Measurements from ENCODE around the gene SYTL4. TPM values are rescaled to one million over a fixed set of nuclear protein-coding genes. Genes with fewer than 3 reads are reported as not detected.

Gene SYTL4
- total and polyA plus RNA-seq, 2 of the 13 experiments (the other 11 are each of a cell fraction or from before 2014, with no cell fraction given) = 0.41 to 0.73 TPM

DNA sequence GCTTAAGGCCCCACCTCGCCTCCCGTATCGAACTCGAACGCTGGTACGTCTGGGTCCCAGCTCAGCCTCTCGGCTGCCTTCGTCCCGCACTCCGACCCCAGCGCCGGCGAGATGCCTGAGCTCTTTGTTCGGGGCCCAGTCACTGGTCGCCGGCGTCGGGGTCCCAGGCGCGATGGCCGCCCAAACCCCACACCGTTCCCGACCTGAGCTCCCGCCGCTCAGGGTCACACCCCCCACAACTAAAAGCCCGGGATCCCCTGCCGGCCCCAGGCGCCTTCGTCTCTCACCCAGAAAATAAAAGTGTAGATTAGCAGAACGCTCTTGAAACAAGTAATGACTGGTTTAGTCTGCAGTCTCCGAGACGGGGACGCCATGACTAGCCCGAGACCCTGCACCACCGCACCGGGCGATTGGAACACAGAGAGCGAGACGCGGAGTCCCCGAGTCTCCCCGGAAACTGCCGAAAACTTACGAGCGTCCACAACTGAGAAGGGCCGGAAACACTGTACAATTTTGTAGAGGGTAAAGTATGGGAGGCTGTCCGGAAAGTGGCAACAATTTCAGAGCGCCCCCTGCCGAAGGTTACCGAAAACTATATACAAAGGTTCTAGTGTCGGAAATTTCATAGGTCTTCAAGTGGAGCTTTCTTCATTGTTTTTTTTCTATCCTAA, 95.5 kb downstream of the SYTL4 start, which contains the start of gene TSPAN6 (continued):
- TF ChIP-seq, protein P1, sequence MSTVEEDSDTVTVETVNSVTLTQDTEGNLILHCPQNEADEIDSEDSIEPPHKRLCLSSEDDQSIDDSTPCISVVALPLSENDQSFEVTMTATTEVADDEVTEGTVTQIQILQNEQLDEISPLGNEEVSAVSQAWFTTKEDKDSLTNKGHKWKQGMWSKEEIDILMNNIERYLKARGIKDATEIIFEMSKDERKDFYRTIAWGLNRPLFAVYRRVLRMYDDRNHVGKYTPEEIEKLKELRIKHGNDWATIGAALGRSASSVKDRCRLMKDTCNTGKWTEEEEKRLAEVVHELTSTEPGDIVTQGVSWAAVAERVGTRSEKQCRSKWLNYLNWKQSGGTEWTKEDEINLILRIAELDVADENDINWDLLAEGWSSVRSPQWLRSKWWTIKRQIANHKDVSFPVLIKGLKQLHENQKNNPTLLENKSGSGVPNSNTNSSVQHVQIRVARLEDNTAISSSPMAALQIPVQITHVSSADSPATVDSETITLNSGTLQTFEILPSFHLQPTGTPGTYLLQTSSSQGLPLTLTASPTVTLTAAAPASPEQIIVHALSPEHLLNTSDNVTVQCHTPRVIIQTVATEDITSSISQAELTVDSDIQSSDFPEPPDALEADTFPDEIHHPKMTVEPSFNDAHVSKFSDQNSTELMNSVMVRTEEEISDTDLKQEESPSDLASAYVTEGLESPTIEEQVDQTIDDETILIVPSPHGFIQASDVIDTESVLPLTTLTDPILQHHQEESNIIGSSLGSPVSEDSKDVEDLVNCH (CRISPR knock-in tag; IDR thresholded peaks at IDR 0.05) = no peak
- TF ChIP-seq HHEX (CRISPR knock-in tag; IDR thresholded peaks at IDR 0.05) = no peak
- TF ChIP-seq ASH2L (IDR thresholded peaks at IDR 0.05; ENCODE audit: insufficient read length, low read depth, low read length) = peak; percentile 52
- TF ChIP-seq, protein P2, sequence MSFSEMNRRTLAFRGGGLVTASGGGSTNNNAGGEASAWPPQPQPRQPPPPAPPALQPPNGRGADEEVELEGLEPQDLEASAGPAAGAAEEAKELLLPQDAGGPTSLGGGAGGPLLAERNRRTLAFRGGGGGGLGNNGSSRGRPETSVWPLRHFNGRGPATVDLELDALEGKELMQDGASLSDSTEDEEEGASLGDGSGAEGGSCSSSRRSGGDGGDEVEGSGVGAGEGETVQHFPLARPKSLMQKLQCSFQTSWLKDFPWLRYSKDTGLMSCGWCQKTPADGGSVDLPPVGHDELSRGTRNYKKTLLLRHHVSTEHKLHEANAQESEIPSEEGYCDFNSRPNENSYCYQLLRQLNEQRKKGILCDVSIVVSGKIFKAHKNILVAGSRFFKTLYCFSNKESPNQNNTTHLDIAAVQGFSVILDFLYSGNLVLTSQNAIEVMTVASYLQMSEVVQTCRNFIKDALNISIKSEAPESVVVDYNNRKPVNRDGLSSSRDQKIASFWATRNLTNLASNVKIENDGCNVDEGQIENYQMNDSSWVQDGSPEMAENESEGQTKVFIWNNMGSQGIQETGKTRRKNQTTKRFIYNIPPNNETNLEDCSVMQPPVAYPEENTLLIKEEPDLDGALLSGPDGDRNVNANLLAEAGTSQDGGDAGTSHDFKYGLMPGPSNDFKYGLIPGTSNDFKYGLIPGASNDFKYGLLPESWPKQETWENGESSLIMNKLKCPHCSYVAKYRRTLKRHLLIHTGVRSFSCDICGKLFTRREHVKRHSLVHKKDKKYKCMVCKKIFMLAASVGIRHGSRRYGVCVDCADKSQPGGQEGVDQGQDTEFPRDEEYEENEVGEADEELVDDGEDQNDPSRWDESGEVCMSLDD (CRISPR knock-in tag; IDR thresholded peaks at IDR 0.05; ENCODE audit: borderline replicate concordance) = 0 out of 2 replicates have a peak, but pooled peaks have one; percentile 27
- TF ChIP-seq GATAD1 (CRISPR knock-in tag; IDR thresholded peaks at IDR 0.05) = no peak
- no peak for TF ChIP-seq ZNF616 (CRISPR knock-in tag; IDR thresholded peaks at IDR 0.05; ENCODE audit: low read depth)
- TF ChIP-seq SAFB2 (CRISPR knock-in tag; IDR thresholded peaks at IDR 0.05; ENCODE audit: borderline replicate concordance, low read depth) = no peak
- TF ChIP-seq, protein P3, sequence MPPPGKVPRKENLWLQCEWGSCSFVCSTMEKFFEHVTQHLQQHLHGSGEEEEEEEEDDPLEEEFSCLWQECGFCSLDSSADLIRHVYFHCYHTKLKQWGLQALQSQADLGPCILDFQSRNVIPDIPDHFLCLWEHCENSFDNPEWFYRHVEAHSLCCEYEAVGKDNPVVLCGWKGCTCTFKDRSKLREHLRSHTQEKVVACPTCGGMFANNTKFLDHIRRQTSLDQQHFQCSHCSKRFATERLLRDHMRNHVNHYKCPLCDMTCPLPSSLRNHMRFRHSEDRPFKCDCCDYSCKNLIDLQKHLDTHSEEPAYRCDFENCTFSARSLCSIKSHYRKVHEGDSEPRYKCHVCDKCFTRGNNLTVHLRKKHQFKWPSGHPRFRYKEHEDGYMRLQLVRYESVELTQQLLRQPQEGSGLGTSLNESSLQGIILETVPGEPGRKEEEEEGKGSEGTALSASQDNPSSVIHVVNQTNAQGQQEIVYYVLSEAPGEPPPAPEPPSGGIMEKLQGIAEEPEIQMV (CRISPR knock-in tag; IDR thresholded peaks at IDR 0.05; ENCODE audit: low read depth) = no peak
- TF ChIP-seq SP4 (CRISPR knock-in tag; IDR thresholded peaks at IDR 0.05) = no peak
- TF ChIP-seq, protein P4, sequence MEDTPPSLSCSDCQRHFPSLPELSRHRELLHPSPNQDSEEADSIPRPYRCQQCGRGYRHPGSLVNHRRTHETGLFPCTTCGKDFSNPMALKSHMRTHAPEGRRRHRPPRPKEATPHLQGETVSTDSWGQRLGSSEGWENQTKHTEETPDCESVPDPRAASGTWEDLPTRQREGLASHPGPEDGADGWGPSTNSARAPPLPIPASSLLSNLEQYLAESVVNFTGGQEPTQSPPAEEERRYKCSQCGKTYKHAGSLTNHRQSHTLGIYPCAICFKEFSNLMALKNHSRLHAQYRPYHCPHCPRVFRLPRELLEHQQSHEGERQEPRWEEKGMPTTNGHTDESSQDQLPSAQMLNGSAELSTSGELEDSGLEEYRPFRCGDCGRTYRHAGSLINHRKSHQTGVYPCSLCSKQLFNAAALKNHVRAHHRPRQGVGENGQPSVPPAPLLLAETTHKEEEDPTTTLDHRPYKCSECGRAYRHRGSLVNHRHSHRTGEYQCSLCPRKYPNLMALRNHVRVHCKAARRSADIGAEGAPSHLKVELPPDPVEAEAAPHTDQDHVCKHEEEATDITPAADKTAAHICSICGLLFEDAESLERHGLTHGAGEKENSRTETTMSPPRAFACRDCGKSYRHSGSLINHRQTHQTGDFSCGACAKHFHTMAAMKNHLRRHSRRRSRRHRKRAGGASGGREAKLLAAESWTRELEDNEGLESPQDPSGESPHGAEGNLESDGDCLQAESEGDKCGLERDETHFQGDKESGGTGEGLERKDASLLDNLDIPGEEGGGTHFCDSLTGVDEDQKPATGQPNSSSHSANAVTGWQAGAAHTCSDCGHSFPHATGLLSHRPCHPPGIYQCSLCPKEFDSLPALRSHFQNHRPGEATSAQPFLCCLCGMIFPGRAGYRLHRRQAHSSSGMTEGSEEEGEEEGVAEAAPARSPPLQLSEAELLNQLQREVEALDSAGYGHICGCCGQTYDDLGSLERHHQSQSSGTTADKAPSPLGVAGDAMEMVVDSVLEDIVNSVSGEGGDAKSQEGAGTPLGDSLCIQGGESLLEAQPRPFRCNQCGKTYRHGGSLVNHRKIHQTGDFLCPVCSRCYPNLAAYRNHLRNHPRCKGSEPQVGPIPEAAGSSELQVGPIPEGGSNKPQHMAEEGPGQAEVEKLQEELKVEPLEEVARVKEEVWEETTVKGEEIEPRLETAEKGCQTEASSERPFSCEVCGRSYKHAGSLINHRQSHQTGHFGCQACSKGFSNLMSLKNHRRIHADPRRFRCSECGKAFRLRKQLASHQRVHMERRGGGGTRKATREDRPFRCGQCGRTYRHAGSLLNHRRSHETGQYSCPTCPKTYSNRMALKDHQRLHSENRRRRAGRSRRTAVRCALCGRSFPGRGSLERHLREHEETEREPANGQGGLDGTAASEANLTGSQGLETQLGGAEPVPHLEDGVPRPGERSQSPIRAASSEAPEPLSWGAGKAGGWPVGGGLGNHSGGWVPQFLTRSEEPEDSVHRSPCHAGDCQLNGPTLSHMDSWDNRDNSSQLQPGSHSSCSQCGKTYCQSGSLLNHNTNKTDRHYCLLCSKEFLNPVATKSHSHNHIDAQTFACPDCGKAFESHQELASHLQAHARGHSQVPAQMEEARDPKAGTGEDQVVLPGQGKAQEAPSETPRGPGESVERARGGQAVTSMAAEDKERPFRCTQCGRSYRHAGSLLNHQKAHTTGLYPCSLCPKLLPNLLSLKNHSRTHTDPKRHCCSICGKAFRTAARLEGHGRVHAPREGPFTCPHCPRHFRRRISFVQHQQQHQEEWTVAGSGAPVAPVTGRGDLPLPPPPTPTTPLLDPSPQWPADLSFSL (CRISPR knock-in tag; IDR thresholded peaks at IDR 0.05) = no peak
- TF ChIP-seq YEATS2 (CRISPR knock-in tag; IDR thresholded peaks at IDR 0.05; ENCODE audit: borderline replicate concordance) = no peak
- TF ChIP-seq, protein P5, sequence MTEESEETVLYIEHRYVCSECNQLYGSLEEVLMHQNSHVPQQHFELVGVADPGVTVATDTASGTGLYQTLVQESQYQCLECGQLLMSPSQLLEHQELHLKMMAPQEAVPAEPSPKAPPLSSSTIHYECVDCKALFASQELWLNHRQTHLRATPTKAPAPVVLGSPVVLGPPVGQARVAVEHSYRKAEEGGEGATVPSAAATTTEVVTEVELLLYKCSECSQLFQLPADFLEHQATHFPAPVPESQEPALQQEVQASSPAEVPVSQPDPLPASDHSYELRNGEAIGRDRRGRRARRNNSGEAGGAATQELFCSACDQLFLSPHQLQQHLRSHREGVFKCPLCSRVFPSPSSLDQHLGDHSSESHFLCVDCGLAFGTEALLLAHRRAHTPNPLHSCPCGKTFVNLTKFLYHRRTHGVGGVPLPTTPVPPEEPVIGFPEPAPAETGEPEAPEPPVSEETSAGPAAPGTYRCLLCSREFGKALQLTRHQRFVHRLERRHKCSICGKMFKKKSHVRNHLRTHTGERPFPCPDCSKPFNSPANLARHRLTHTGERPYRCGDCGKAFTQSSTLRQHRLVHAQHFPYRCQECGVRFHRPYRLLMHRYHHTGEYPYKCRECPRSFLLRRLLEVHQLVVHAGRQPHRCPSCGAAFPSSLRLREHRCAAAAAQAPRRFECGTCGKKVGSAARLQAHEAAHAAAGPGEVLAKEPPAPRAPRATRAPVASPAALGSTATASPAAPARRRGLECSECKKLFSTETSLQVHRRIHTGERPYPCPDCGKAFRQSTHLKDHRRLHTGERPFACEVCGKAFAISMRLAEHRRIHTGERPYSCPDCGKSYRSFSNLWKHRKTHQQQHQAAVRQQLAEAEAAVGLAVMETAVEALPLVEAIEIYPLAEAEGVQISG (CRISPR knock-in tag; IDR thresholded peaks at IDR 0.05) = peak; percentile 82

Data from HepG2 (cell line).